Measurements from ENCODE around the gene KLHL29.
A peak's percentile ranks its signal among the peaks of the same experiment; 100 is the strongest.

The KLHL29 gene

GRCh38 chr2:23583467-23583866 is 198.5 kb downstream of the KLHL29 start:
- TF ChIP-seq CTCF (IDR thresholded peaks at IDR 0.05; ENCODE audit: insufficient read depth, missing control alignments): no peak
- no peak for DNase-seq (ENCODE audit: insufficient read length, low spot score)
- no peak for FAIRE-seq

GRCh38 chr2:23584054-23584745 is 199.2 kb downstream of the KLHL29 start:
- DNase-seq (ENCODE audit: insufficient read length, low spot score) (no peak), FAIRE-seq (no peak)
- TF ChIP-seq CTCF (IDR thresholded peaks at IDR 0.05; ENCODE audit: insufficient read depth, missing control alignments): no peak

- FAIRE-seq (peak; percentile 95), DNase-seq (ENCODE audit: insufficient read length, low spot score) (peak; percentile 70)
- TF ChIP-seq CTCF (IDR thresholded peaks at IDR 0.05; ENCODE audit: insufficient read depth, missing control alignments): no peak
Measured at GRCh38 chr2:23585273-23586170, 200.5 kb downstream of the KLHL29 start.

GRCh38 chr2:23586741-23587306 is 201.8 kb downstream of the KLHL29 start:
- TF ChIP-seq CTCF (IDR thresholded peaks at IDR 0.05; ENCODE audit: insufficient read depth, missing control alignments): no peak
- FAIRE-seq (no peak), DNase-seq (ENCODE audit: insufficient read length, low spot score) (no peak)

GRCh38 chr2:23587341-23587880 is 202.4 kb downstream of the KLHL29 start:
- no peak for FAIRE-seq

GRCh38 chr2:23588106-23588505 is 203.1 kb downstream of the KLHL29 start:
- no peak for TF ChIP-seq CTCF (IDR thresholded peaks at IDR 0.05; ENCODE audit: insufficient read depth, missing control alignments)
- DNase-seq (ENCODE audit: insufficient read length, low spot score): no peak
- FAIRE-seq: no peak

More at GRCh38 chr2:23587341-23587880, 202.4 kb downstream of the KLHL29 start:
- DNase-seq (ENCODE audit: insufficient read length, low spot score): no peak
- TF ChIP-seq CTCF (IDR thresholded peaks at IDR 0.05; ENCODE audit: insufficient read depth, missing control alignments): no peak

Measured in D721Med (cell line).